ENCODE results near the gene E2F4. TPM values are rescaled to one million over a fixed set of nuclear protein-coding genes. Genes with fewer than 3 reads are reported as not detected.
A peak's percentile ranks its signal among the peaks of the same experiment; 100 is the strongest.

The E2F4 gene
- total and polyA plus RNA-seq, 2 experiments from 2014 or later, result 67.0 to 135 TPM

- Histone ChIP-seq H3K4me3 (no peak overlapping the region), H3F3A (replicated peaks; ENCODE audit: low read depth) (no peaks in the 10 kb centered on the region), H3K4me2 (no peak overlapping the region), H4K20me1 (replicated peaks; ENCODE audit: insufficient read depth) (peaks cover 5% of the 10 kb centered on the region; the same call in 1 of the 2 replicates), H2AFZ (no peak overlapping the region), H3K36me3 (ENCODE audit: insufficient read depth) (peaks cover 8% of the 10 kb centered on the region; the same call in 1 of the 2 replicates), H3K27ac (ENCODE audit: low read depth) (no peak overlapping the region), H3K4me1 (ENCODE audit: insufficient read depth) (peaks cover 3% of the 10 kb centered on the region; the same call in 1 of the 2 replicates), H3K27me3 (ENCODE audit: insufficient read depth) (no peaks in the 10 kb centered on the region), H3K79me2 (replicated peaks; ENCODE audit: insufficient read depth) (peaks cover 11% of the 10 kb centered on the region), H3K9me2 (ENCODE audit: insufficient read depth) (no peaks in the 10 kb centered on the region)
- DNase-seq (ENCODE audit: low spot score), result no peak
- ATAC-seq, result no peak
- peaks cover 14% of the 10 kb centered on the region for H3K4me1 Mint-ChIP-seq
- H3K27me3 Mint-ChIP-seq (ENCODE audit: insufficient read depth, low read depth, poor library complexity), result peaks cover 21% of the 10 kb centered on the region
- TF ChIP-seq EZH2 (IDR thresholded peaks at IDR 0.05; ENCODE audit: low read depth, unreplicated experiment) (no peak), STAT1 (IDR thresholded peaks at IDR 0.05; ENCODE audit: unreplicated experiment) (no peak)
- H3K9me3 Mint-ChIP-seq, result no peaks in the 10 kb centered on the region; the same call in 2 of the 3 replicates
- H3K36me3 Mint-ChIP-seq (ENCODE audit: low read depth), result peaks cover 17% of the 10 kb centered on the region; the same call in 2 of the 3 replicates
- H3K4me3 Mint-ChIP-seq, result no peak overlapping the region
- no peak overlapping the region for H3K27ac Mint-ChIP-seq
These were observed 32.0 kb downstream of the E2F4 start for GRCh38 chr16:67223992-67224391.

- Histone ChIP-seq H4K20me1 (replicated peaks; ENCODE audit: insufficient read depth) (peaks cover 5% of the 10 kb centered on the region; the same call in 1 of the 2 replicates), H3K36me3 (ENCODE audit: insufficient read depth) (peaks cover 9% of the 10 kb centered on the region; the same call in 1 of the 2 replicates), H3K79me2 (replicated peaks; ENCODE audit: insufficient read depth) (peaks cover 11% of the 10 kb centered on the region), H3K27ac (ENCODE audit: low read depth) (no peak overlapping the region), H2AFZ (peak overlapping the region; percentile 56), H3F3A (replicated peaks; ENCODE audit: low read depth) (no peaks in the 10 kb centered on the region), H3K4me3 (peak overlapping the region; percentile 86), H3K4me1 (ENCODE audit: insufficient read depth) (peaks cover 3% of the 10 kb centered on the region; the same call in 1 of the 2 replicates), H3K27me3 (ENCODE audit: insufficient read depth) (no peaks in the 10 kb centered on the region), H3K9me2 (ENCODE audit: insufficient read depth) (no peaks in the 10 kb centered on the region), H3K4me2 (peak overlapping the region; percentile 75)
- peaks cover 14% of the 10 kb centered on the region for H3K4me1 Mint-ChIP-seq
- H3K9me3 Mint-ChIP-seq, result no peaks in the 10 kb centered on the region
- peak overlapping the region; percentile 6; the same call in 1 of the 2 replicates for H3K27ac Mint-ChIP-seq
- H3K36me3 Mint-ChIP-seq (ENCODE audit: low read depth), result peaks cover 39% of the 10 kb centered on the region
- no peak for DNase-seq (ENCODE audit: low spot score)
- TF ChIP-seq POLR2AphosphoS5 (IDR thresholded peaks at IDR 0.05; ENCODE audit: low read depth), result no peak
- TF ChIP-seq NANOG (IDR thresholded peaks at IDR 0.05; ENCODE audit: borderline replicate concordance), result no peak
- TF ChIP-seq CREB1 (CRISPR knock-in tag; IDR thresholded peaks at IDR 0.05; ENCODE audit: low read depth), result no peak
- no peak for TF ChIP-seq REST (IDR thresholded peaks at IDR 0.05; ENCODE audit: unreplicated experiment)
- no peak for TF ChIP-seq EZH2phosphoT487 (IDR thresholded peaks at IDR 0.05; ENCODE audit: unreplicated experiment)
- no peak for TF ChIP-seq EZH2 (IDR thresholded peaks at IDR 0.05; ENCODE audit: low read depth, unreplicated experiment)
- peaks cover 20% of the 10 kb centered on the region for H3K27me3 Mint-ChIP-seq (ENCODE audit: insufficient read depth, low read depth, poor library complexity)
- ATAC-seq, result peak; percentile 28; the same call in 2 of the 3 replicates
- H3K4me3 Mint-ChIP-seq, result peak overlapping the region; percentile 97
These were observed 34.4 kb downstream of the E2F4 start for GRCh38 chr16:67226295-67226803.
